Measurements from ENCODE around the gene NKD2. TPM values are rescaled to one million over a fixed set of nuclear protein-coding genes. Genes with fewer than 3 reads are reported as not detected.

NKD2 gene
- total and polyA plus RNA-seq, 9 of the 15 experiments (the other 6 are each of a cell fraction or from before 2014, with no cell fraction given), result 0.09 to 0.64 (median 0.27) TPM; not detected in 5

DNA sequence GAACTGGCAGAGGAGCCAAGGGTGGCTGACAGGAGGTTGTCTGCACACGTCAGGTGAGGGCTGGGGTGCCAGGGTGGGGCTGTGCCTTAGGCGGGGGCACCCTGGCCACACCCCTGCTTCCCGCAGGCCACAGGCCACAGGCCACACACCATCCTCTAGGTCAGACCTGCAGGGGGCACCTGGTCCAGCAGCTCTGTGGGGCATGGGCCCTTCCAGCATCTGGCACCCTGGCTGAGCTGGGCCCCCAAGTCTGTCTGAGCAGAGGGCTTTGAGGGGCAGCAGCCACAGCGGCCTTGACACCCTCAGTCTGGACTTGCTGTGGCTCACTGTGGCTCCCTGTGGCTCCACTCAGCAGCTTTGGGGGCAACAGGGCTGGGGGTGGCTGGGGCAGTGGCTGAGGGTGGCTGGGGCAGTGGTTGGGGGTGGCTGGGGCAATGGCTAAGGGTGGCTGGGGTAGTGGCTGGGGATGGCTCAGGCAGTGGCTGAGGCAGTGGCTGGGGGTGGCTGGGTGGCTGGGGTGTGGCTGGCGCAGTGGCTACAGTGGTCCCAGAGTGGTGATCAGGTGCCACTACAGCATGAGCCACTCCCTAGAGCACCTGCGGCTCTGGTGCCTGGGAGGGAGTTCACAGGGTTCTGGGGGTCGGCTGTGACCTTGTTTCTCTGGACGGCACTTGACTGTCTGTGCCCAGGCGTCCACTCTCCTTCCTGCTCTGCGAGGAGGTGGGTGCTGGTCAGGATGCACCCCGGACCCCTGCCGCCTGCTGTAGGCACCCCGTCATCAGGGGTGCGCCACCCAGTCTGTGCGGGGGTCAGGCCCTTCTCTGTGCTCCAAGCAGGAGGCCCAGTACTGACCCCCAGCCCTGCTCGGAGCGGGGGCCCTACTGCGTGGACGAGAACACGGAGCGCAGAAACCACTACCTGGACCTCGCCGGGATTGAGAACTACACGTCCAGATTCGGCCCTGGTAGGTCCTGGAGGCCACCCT lies 27.1 kb downstream of the NKD2 start:
- no TSS peak for BruUV-seq (replicated peaks)
- ATAC-seq, result peak; percentile 17; the same call in 2 of the 3 replicates
- no peaks in the 10 kb centered on the region for H3K36me3 ChIP-seq (ENCODE audit: control insufficient read depth, insufficient read depth, low read length)
- FAIRE-seq, result no peak
- H3K4me2 ChIP-seq (ENCODE audit: insufficient read depth, low read length), result no peak overlapping the region
- 22% methylated on average over 25 of the region's 25 CpGs for WGBS (ENCODE audit: insufficient coverage, low coverage, missing lambda C conversion rate)
- no peak overlapping the region for H3K4me3 ChIP-seq
- ChIA-PET CTCF (ENCODE audit: low intra/inter-chr PET ratio) (no interaction called here), POLR2A (no interaction called here)
- in situ Hi-C loops (cut with MboI) (no loop called here), intact Hi-C loops (cut with micrococcal nuclease) (no loop called here)
- no peak for TF ChIP-seq ZNF584 (CRISPR knock-in tag; IDR thresholded peaks at IDR 0.05; ENCODE audit: low read depth)
- TF ChIP-seq KDM2B (CRISPR knock-in tag; IDR thresholded peaks at IDR 0.05), result no peak
- no peak for TF ChIP-seq ZNF316 (IDR thresholded peaks at IDR 0.05)
- TF ChIP-seq TFAM (CRISPR knock-in tag; conservative IDR thresholded peaks at IDR 0.05), result no peak
- TF ChIP-seq KAT7 (CRISPR knock-in tag; IDR thresholded peaks at IDR 0.05; ENCODE audit: borderline replicate concordance), result no peak
- TF ChIP-seq RUNX1 (IDR thresholded peaks at IDR 0.05; ENCODE audit: low read depth), result no peak
- TF ChIP-seq CSDE1 (IDR thresholded peaks at IDR 0.05), result no peak
- no peak for TF ChIP-seq MYBL2 (IDR thresholded peaks at IDR 0.05; ENCODE audit: low read depth)
- TF ChIP-seq MYBL2 (CRISPR knock-in tag; IDR thresholded peaks at IDR 0.05; ENCODE audit: borderline replicate concordance), result no peak
- no peak for TF ChIP-seq ZNF347 (CRISPR knock-in tag; IDR thresholded peaks at IDR 0.05; ENCODE audit: low read depth)
- no peak for TF ChIP-seq PURB (CRISPR knock-in tag; IDR thresholded peaks at IDR 0.05; ENCODE audit: low read depth)
- TF ChIP-seq RBM22 (IDR thresholded peaks at IDR 0.05; ENCODE audit: low read depth, low read length, poor library complexity, severe bottlenecking), result no peak
- no peak for TF ChIP-seq MTA3 (IDR thresholded peaks at IDR 0.05; ENCODE audit: borderline replicate concordance)
- no peak for TF ChIP-seq ZNF778 (CRISPR knock-in tag; IDR thresholded peaks at IDR 0.05)
- TF ChIP-seq, protein P1, sequence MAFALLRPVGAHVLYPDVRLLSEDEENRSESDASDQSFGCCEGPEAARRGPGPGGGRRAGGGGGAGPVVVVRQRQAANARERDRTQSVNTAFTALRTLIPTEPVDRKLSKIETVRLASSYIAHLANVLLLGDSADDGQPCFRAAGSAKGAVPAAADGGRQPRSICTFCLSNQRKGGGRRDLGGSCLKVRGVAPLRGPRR (CRISPR knock-in tag; IDR thresholded peaks at IDR 0.05), result no peak
- TF ChIP-seq UBTF (IDR thresholded peaks at IDR 0.05; ENCODE audit: borderline replicate concordance in 1 of 2, low read depth in 2 of 2, low read length in 2 of 2), result no peak
- TF ChIP-seq ZFPM2 (CRISPR knock-in tag; IDR thresholded peaks at IDR 0.05), result no peak
- no peak for TF ChIP-seq TARDBP (IDR thresholded peaks at IDR 0.05)
- no peaks in the 10 kb centered on the region for H3K9me3 ChIP-seq (replicated peaks; ENCODE audit: control insufficient read depth, insufficient read depth, low read depth, low read length)
- no peaks in the 10 kb centered on the region for H3K79me2 ChIP-seq (ENCODE audit: control insufficient read depth, insufficient read depth, low read length)
- H3K27ac ChIP-seq (ENCODE audit: extremely low read depth, low read depth, low read length), result no peak overlapping the region
- peaks cover 28 to 70% of the 10 kb centered on the region in 2 experiments; a peak in 4 of 5 replicates for H3K27me3 ChIP-seq (ENCODE audit: control insufficient read depth in 2 of 2, insufficient read depth in 2 of 2, low read length in 2 of 2)
- peaks cover 0 to 23% of the 10 kb centered on the region in 2 experiments; a peak in 2 of 5 replicates for H3K4me1 ChIP-seq (replicated peaks in 1 of 2; ENCODE audit: control insufficient read depth in 2 of 2, insufficient read depth in 2 of 2, low read length in 2 of 2)
- H3K9me1 ChIP-seq (ENCODE audit: control insufficient read depth, insufficient read depth, low read length), result no peaks in the 10 kb centered on the region
- no peak overlapping the region for H2AFZ ChIP-seq (ENCODE audit: low read depth, low read length)
- H4K20me1 ChIP-seq (replicated peaks; ENCODE audit: control insufficient read depth, insufficient read depth, low read length), result peaks cover 6% of the 10 kb centered on the region; the same call in 1 of the 2 replicates
- DNase-seq (ENCODE audit: extremely low read depth in 1 of 4, low spot score in 3 of 4), result no peak
- no peak overlapping the region for H3K9ac ChIP-seq (ENCODE audit: insufficient read depth in 1 of 2, low read depth in 2 of 2, low read length in 2 of 2)

Measured in K562 (cell line).